GM18520 (cell line): ENCODE results near the gene HGD.
A peak's percentile ranks its signal among the peaks of the same experiment; 100 is the strongest.

Experiments
- ATAC-seq: cut with Tn5 transposase; IDR thresholded peaks from one replicate; pipeline ENCODE4 v1.9.1; 2021; ENCODE audit not compliant: unreplicated experiment

Gene HGD

GRCh38 chr3:120596116-120596852 is 85.8 kb downstream of the HGD start, which contains the start of gene NDUFB4:
NDUFB4 (plus strand) TSS chr3:120596336; CDS start chr3:120596360, 24 bp downstream.
- peak; percentile 91 for ATAC-seq

- ATAC-seq: no peak
These were observed 86.3 kb downstream of the HGD start for GRCh38 chr3:120595788-120596115.

GRCh38 chr3:120587332-120587975 is 94.6 kb downstream of the HGD start:
- no peak for ATAC-seq
